OCI-LY7 (cell line): ENCODE measurements around the gene MAOB.

ENCODE experiments used
- CTCF ChIP-seq: fragments of 200-600 bp; sonication (generic); conservative IDR thresholded peaks from 2 replicates; pipeline ENCODE4 v1.5.1; 2014; ENCODE audit warnings: mild to moderate bottlenecking, antibody characterized with exemption, low read length, moderate library complexity, mixed read lengths
- EZH2phosphoT487 ChIP-seq: fragments of 200-600 bp; sonication (generic); IDR thresholded peaks from 2 replicates; pipeline ENCODE4 v1.6.1; 2018; ENCODE audit warnings: low read depth, borderline replicate concordance, mild to moderate bottlenecking, mixed run types, antibody characterized with exemption, low read length, moderate library complexity, mixed read lengths

- TF ChIP-seq CTCF: no peak
- TF ChIP-seq EZH2phosphoT487: no peak
Observed at GRCh38 chrX:43720082-43720481, 162.2 kb downstream of the MAOB start.
